Measurements from ENCODE around the gene KIAA0232.
"Not testable (repeated sequence)": the region's sequence is repeated elsewhere in the genome, so short reads cannot be mapped to it uniquely, and the experiment has no call there.

The KIAA0232 gene

GRCh38 chr4:6755088-6755753 lies 27.3 kb upstream of the KIAA0232 start:
- no peak for DNase-seq

- DNase-seq, result not testable (repeated sequence)
These were observed 26.2 kb upstream of the KIAA0232 start for GRCh38 chr4:6756345-6756744.

GRCh38 chr4:6758728-6759127 lies 23.8 kb upstream of the KIAA0232 start:
- DNase-seq, result no peak

- DNase-seq, result no peak
These were observed 21.7 kb upstream of the KIAA0232 start for GRCh38 chr4:6760865-6761264.

GRCh38 chr4:6761649-6762615 lies 20.6 kb upstream of the KIAA0232 start:
- no peak for DNase-seq

- DNase-seq, result no peak
These were observed 19.1 kb upstream of the KIAA0232 start for GRCh38 chr4:6763330-6763851.

- no peak for DNase-seq
These were observed 17.4 kb upstream of the KIAA0232 start for GRCh38 chr4:6764976-6765620.

GRCh38 chr4:6765703-6766102 lies 16.8 kb upstream of the KIAA0232 start:
- no peak for DNase-seq

- peak; percentile 18 for DNase-seq
These were observed 15.2 kb upstream of the KIAA0232 start for GRCh38 chr4:6767386-6767747.

- no peak for DNase-seq
These were observed 14.6 kb upstream of the KIAA0232 start for GRCh38 chr4:6767748-6768538.

GRCh38 chr4:6768539-6768905 lies 14.0 kb upstream of the KIAA0232 start:
- DNase-seq, result no peak

GRCh38 chr4:6769233-6769988 lies 13.1 kb upstream of the KIAA0232 start:
- DNase-seq, result no peak

GRCh38 chr4:6769989-6770420 lies 12.5 kb upstream of the KIAA0232 start:
- no peak for DNase-seq

GRCh38 chr4:6770581-6771228 lies 11.8 kb upstream of the KIAA0232 start:
- no peak for DNase-seq

GRCh38 chr4:6771229-6771671 lies 11.3 kb upstream of the KIAA0232 start:
- DNase-seq, result no peak

GRCh38 chr4:6772223-6772928 lies 10.2 kb upstream of the KIAA0232 start:
- no peak for DNase-seq

- no peak for DNase-seq
These were observed 9.4 kb upstream of the KIAA0232 start for GRCh38 chr4:6773106-6773505.

- no peak for DNase-seq
These were observed 8.6 kb upstream of the KIAA0232 start for GRCh38 chr4:6773616-6774540.

GRCh38 chr4:6775746-6776145 lies 6.8 kb upstream of the KIAA0232 start:
- no peak for DNase-seq
